ENCODE results near the gene MYLK4.

MYLK4 gene

DNA sequence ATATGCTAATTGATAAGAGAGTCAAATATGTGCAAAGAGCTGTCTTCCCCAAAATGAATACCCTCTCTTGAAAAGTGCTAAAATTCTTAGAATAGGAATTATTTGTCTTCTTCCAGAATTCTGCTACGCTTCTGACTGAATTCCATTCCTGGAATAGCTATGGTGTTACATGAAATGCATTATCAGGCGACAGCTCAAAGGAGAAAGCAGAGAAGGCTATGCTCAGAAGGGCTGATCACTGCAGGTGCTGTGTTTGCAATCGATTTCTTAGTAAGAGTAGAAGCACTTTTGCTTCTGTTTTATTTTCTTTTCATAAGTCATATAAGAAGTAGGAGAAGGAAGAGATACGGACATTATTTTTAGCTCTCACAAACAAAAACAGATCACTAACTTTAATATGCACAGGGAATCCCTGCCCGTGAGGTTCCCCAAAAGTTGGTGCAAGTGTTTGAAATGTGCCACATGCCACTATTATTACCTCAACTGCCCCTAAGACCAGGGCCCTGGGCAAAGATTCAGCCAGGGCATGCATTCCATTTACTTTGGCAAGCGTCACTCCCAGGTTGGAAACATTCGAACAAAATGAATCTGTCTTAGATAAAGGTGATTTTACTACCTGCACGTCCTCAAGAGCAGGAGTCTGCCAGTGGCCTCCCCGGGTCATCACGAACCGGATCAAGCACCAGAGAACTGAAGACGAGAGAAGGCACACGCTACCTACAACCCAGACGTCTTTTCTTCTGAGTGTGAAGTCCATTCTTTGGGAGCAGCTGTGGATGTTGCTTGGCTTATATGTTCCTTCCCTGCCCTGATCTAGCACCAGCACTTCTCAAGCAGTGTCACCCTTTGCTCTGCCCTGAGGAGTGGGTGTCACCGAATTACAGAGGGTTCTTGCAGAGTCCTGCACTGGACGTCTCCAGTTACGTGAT is 7.2 kb downstream of the MYLK4 start:
- no peaks in the 10 kb centered on the region for H4K20me1 ChIP-seq (ENCODE audit: insufficient read depth)
- no peaks in the 10 kb centered on the region for H3K27me3 ChIP-seq (ENCODE audit: insufficient read depth, low read depth)
- TF ChIP-seq, protein P1, sequence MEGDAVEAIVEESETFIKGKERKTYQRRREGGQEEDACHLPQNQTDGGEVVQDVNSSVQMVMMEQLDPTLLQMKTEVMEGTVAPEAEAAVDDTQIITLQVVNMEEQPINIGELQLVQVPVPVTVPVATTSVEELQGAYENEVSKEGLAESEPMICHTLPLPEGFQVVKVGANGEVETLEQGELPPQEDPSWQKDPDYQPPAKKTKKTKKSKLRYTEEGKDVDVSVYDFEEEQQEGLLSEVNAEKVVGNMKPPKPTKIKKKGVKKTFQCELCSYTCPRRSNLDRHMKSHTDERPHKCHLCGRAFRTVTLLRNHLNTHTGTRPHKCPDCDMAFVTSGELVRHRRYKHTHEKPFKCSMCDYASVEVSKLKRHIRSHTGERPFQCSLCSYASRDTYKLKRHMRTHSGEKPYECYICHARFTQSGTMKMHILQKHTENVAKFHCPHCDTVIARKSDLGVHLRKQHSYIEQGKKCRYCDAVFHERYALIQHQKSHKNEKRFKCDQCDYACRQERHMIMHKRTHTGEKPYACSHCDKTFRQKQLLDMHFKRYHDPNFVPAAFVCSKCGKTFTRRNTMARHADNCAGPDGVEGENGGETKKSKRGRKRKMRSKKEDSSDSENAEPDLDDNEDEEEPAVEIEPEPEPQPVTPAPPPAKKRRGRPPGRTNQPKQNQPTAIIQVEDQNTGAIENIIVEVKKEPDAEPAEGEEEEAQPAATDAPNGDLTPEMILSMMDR (conservative IDR thresholded peaks at IDR 0.05; ENCODE audit: low read depth, low read length) = no peak
- no peaks in the 10 kb centered on the region for H3K4me1 ChIP-seq (ENCODE audit: low read depth, poor library complexity, severe bottlenecking)
- no peak overlapping the region for H3K27ac ChIP-seq
- H3K9ac ChIP-seq = no peak overlapping the region
- H3K4me3 ChIP-seq (IDR thresholded peaks at IDR 0.05; ENCODE audit: insufficient read depth, low read depth, low read length) = no peak overlapping the region
- no peak overlapping the region for H2AFZ ChIP-seq (ENCODE audit: low read depth)
- H3K4me2 ChIP-seq = no peak overlapping the region
- no peaks in the 10 kb centered on the region for H3K36me3 ChIP-seq (ENCODE audit: insufficient read depth)
- H3K79me2 ChIP-seq (ENCODE audit: insufficient read depth, low read depth) = no peaks in the 10 kb centered on the region

DNA sequence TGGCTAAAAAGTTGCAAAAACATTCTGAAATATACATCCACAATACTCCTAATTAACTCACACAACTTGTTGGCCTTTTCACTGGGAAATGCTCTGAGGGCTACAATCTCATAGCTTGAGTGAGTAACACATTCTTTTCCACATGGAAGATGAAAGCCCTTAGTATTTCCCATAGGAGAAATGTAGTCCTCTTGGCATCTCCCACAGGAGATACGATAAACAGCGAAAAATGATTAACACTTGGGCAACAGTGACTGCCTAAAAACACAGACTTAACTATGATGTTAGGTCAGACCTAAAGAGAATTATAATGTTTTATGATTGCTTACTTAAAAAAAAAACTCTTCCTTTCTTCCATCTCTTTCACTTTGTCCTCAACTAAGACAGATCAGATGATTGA is 9.0 kb downstream of the MYLK4 start:
- no peaks in the 10 kb centered on the region for H3K4me1 ChIP-seq (ENCODE audit: low read depth, poor library complexity, severe bottlenecking)
- no peaks in the 10 kb centered on the region for H3K27me3 ChIP-seq (ENCODE audit: insufficient read depth, low read depth)

DNA sequence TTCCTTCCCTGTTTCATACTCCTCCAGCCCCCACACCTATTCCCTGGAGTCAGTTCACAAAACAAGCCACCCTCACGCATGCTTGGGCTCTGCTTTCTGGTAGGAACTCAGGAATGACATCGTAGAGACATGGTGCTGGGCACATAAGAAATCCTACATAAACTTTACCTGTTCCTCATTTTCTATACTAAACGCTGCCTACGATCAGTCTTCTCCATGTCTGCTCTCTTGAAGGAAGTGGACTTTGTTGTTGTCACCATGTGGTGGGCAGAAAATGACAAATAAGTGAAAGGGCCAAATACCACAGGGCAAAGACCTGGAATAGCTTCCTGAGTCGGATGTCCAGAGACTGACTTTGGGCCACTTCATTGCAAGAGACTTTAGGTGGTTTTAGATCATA is 10.1 kb downstream of the MYLK4 start:
- no peak overlapping the region for H3K4me2 ChIP-seq
- no peaks in the 10 kb centered on the region for H3K27me3 ChIP-seq (ENCODE audit: insufficient read depth, low read depth)

More for the DNA sequence above, 9.0 kb downstream of the MYLK4 start:
- Histone ChIP-seq H3K79me2 (ENCODE audit: insufficient read depth, low read depth) (no peaks in the 10 kb centered on the region), H3K9ac (no peak overlapping the region), H3K4me3 (IDR thresholded peaks at IDR 0.05; ENCODE audit: insufficient read depth, low read depth, low read length) (no peak overlapping the region), H2AFZ (ENCODE audit: low read depth) (no peak overlapping the region), H4K20me1 (ENCODE audit: insufficient read depth) (no peaks in the 10 kb centered on the region), H3K4me2 (no peak overlapping the region), H3K36me3 (ENCODE audit: insufficient read depth) (no peaks in the 10 kb centered on the region), H3K27ac (no peak overlapping the region)
- TF ChIP-seq, protein P1 (conservative IDR thresholded peaks at IDR 0.05; ENCODE audit: low read depth, low read length) = no peak

DNA sequence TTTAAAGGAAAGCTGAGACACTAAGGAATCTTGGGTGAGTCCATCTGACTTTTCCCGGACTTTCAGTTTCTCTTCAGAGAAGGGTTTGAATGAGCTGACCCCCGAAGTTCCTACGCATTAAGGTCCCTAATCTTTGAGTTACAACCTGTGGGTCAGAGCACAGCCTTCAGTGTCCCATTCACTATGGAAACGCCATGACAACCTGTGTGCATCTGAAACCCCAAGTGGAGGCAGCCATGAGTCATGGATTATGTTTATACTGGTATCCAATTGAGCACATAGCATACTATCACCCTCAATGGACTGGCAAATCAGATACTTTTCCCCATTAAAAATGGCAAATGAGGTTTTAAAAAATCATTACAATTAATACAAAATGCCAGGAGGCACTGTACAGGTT is 11.4 kb downstream of the MYLK4 start:
- no peak overlapping the region for H3K4me3 ChIP-seq (IDR thresholded peaks at IDR 0.05; ENCODE audit: insufficient read depth, low read depth, low read length)
- no peak overlapping the region for H3K9ac ChIP-seq

More for the DNA sequence above, 10.1 kb downstream of the MYLK4 start:
- TF ChIP-seq, protein P1 (conservative IDR thresholded peaks at IDR 0.05; ENCODE audit: low read depth, low read length) = no peak
- no peak overlapping the region for H3K27ac ChIP-seq
- no peaks in the 10 kb centered on the region for H4K20me1 ChIP-seq (ENCODE audit: insufficient read depth)
- H2AFZ ChIP-seq (ENCODE audit: low read depth) = no peak overlapping the region
- H3K79me2 ChIP-seq (ENCODE audit: insufficient read depth, low read depth) = no peaks in the 10 kb centered on the region
- no peaks in the 10 kb centered on the region for H3K36me3 ChIP-seq (ENCODE audit: insufficient read depth)
- no peak overlapping the region for H3K9ac ChIP-seq
- no peak overlapping the region for H3K4me3 ChIP-seq (IDR thresholded peaks at IDR 0.05; ENCODE audit: insufficient read depth, low read depth, low read length)
- no peaks in the 10 kb centered on the region for H3K4me1 ChIP-seq (ENCODE audit: low read depth, poor library complexity, severe bottlenecking)

More for the DNA sequence above, 11.4 kb downstream of the MYLK4 start:
- no peaks in the 10 kb centered on the region for H3K27me3 ChIP-seq (ENCODE audit: insufficient read depth, low read depth)
- TF ChIP-seq, protein P1 (conservative IDR thresholded peaks at IDR 0.05; ENCODE audit: low read depth, low read length) = no peak
- H3K4me2 ChIP-seq = no peak overlapping the region
- H3K4me1 ChIP-seq (ENCODE audit: low read depth, poor library complexity, severe bottlenecking) = no peaks in the 10 kb centered on the region
- no peak overlapping the region for H3K27ac ChIP-seq
- no peaks in the 10 kb centered on the region for H3K36me3 ChIP-seq (ENCODE audit: insufficient read depth)
- H4K20me1 ChIP-seq (ENCODE audit: insufficient read depth) = no peaks in the 10 kb centered on the region
- no peak overlapping the region for H2AFZ ChIP-seq (ENCODE audit: low read depth)
- H3K79me2 ChIP-seq (ENCODE audit: insufficient read depth, low read depth) = no peaks in the 10 kb centered on the region

All from KMS-11 (cell line).